Upper lobe of right lung (tissue), 1 donor: ENCODE measurements around the gene TOE1. TPM values are rescaled to one million over a fixed set of nuclear protein-coding genes. Genes with fewer than 3 reads are reported as not detected.

Source experiments
- ATAC-seq: fragments of 200-7000 bp; cut with Tn5 transposase; one replicate; pipeline ENCODE4 v1.9.1; 2020; ENCODE audit warnings: mild to moderate bottlenecking, moderate library complexity
- DNase-seq: peaks from one replicate; pipeline ENCODE4 v3.0.0-alpha.2; 2020
- H3K27ac ChIP-seq: fragments of 200-600 bp; one replicate; pipeline ENCODE4 v1.8.0; 2022
- H3K27me3 ChIP-seq: fragments of 200-600 bp; one replicate; pipeline ENCODE4 v1.8.0; 2022; ENCODE audit warnings: mild to moderate bottlenecking
- H3K36me3 ChIP-seq: fragments of 200-600 bp; one replicate; pipeline ENCODE4 v1.8.0; 2022
- H3K4me1 ChIP-seq: fragments of 200-600 bp; one replicate; pipeline ENCODE4 v1.8.0; 2022
- H3K4me3 ChIP-seq: fragments of 200-600 bp; one replicate; pipeline ENCODE4 v1.8.0; 2022; ENCODE audit warnings: mild to moderate bottlenecking
- H3K9me3 ChIP-seq: fragments of 200-600 bp; one replicate; pipeline ENCODE4 v1.8.0; 2022
- intact Hi-C: fragments of 100-400 bp; cut with DNase I; formaldehyde crosslinking; loops from one replicate; pipeline ENCODE4 v1.11.0; 2022
- total RNA-seq: library from RNA; stranded (reverse); fragmentation: NEBNext Ultra II Directional; extraction: Animal tissue kit (Norgen Biotek cat#: 25700); gene quantifications from one replicate; pipeline ENCODE4 v1.2.1, GENCODE V29; 2021
- TF ChIP-seq, protein P1 (sequence below): fragments of 200-600 bp; IDR thresholded peaks from one replicate; pipeline ENCODE4 v1.8.0; 2022; ENCODE audit warnings: antibody characterized with exemption
- donor health status: DM: no; HTN: yes; CAD: no; lungs with severe emphysema.

Gene TOE1
- total RNA-seq, 1 donor from 2014 or later, result 8.2 TPM

GRCh38 chr1:45321444-45321843 lies 18.5 kb upstream of the TOE1 start:
- Histone ChIP-seq H3K27me3 (no peaks in the 10 kb centered on the region), H3K9me3 (no peaks in the 10 kb centered on the region), H3K4me3 (no peak overlapping the region), H3K36me3 (no peaks in the 10 kb centered on the region), H3K4me1 (peaks cover 6% of the 10 kb centered on the region), H3K27ac (no peak overlapping the region)
- TF ChIP-seq, protein P1, sequence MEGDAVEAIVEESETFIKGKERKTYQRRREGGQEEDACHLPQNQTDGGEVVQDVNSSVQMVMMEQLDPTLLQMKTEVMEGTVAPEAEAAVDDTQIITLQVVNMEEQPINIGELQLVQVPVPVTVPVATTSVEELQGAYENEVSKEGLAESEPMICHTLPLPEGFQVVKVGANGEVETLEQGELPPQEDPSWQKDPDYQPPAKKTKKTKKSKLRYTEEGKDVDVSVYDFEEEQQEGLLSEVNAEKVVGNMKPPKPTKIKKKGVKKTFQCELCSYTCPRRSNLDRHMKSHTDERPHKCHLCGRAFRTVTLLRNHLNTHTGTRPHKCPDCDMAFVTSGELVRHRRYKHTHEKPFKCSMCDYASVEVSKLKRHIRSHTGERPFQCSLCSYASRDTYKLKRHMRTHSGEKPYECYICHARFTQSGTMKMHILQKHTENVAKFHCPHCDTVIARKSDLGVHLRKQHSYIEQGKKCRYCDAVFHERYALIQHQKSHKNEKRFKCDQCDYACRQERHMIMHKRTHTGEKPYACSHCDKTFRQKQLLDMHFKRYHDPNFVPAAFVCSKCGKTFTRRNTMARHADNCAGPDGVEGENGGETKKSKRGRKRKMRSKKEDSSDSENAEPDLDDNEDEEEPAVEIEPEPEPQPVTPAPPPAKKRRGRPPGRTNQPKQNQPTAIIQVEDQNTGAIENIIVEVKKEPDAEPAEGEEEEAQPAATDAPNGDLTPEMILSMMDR, result no peak
- intact Hi-C loops, result no loop called here
- DNase-seq (no peak), ATAC-seq (no peak)

DNA sequence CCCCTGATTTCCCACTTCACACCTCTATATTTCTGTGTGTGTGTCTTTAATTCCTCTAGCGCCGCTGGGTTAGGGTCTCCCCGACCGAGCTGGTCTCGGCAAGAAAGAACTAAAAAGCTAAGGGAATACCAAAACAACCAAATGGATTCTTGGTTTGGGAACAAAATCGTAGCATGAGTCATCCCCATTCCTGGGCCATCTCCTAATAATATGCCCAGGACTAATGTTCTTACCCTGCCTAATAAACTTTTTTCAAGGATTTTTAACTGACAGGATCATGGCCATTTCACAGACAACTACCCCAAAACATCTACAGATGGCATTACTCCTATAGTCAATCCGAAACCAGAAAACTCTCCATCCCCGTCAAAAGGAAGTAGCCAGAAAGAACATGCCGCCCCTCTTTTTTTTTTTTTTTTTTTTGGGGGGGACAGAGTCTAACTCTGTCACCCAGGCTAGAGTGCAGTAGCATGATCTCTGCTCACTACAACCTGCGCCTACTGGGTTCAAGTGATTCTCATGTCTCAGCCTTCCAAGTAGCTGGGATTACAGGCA lies 17.4 kb upstream of the TOE1 start:
- Histone ChIP-seq H3K27ac (no peak overlapping the region), H3K27me3 (no peaks in the 10 kb centered on the region), H3K4me3 (no peak overlapping the region), H3K4me1 (peaks cover 16% of the 10 kb centered on the region), H3K36me3 (no peaks in the 10 kb centered on the region), H3K9me3 (no peaks in the 10 kb centered on the region)
- DNase-seq (no peak), ATAC-seq (no peak)
- intact Hi-C loops, result no loop called here
- TF ChIP-seq, protein P1, result no peak

DNA sequence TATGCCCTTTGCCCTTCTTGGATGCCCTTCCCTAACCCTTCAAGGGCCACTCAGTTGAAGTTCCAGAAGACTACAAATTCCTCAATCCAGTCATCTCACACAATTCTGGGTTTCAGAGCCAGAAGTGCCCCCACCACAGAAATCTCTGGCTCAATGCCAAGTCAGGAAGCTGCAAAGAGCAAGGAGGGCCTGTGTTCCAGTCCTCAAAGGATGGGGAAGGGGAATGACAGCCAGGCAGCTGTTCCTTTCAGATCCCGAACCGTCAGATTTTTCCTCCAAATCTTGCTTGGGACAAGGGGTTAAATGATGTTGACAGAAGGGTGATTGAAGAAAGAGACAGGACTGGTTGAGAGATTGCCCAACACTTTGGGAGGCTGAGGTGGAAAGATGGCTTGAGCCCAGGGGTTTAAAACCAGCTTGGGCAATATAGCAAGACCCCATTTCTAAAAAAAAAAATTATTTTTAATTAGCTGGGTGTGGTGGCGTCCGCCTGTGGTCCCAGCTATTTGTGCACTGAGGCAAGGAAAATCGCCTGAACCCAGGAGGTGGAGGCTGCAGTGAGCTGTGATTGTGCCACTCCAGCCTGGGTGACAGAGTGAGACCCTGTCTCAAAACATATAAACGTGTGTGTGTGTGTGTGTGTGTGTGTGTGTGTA lies 14.0 kb upstream of the TOE1 start:
- intact Hi-C loops, result no loop called here
- Histone ChIP-seq H3K9me3 (no peaks in the 10 kb centered on the region), H3K4me3 (no peak overlapping the region), H3K36me3 (peaks cover 8% of the 10 kb centered on the region), H3K4me1 (peaks cover 19% of the 10 kb centered on the region), H3K27me3 (no peaks in the 10 kb centered on the region), H3K27ac (no peak overlapping the region)
- TF ChIP-seq, protein P1, result no peak
- ATAC-seq (no peak), DNase-seq (no peak)

DNA sequence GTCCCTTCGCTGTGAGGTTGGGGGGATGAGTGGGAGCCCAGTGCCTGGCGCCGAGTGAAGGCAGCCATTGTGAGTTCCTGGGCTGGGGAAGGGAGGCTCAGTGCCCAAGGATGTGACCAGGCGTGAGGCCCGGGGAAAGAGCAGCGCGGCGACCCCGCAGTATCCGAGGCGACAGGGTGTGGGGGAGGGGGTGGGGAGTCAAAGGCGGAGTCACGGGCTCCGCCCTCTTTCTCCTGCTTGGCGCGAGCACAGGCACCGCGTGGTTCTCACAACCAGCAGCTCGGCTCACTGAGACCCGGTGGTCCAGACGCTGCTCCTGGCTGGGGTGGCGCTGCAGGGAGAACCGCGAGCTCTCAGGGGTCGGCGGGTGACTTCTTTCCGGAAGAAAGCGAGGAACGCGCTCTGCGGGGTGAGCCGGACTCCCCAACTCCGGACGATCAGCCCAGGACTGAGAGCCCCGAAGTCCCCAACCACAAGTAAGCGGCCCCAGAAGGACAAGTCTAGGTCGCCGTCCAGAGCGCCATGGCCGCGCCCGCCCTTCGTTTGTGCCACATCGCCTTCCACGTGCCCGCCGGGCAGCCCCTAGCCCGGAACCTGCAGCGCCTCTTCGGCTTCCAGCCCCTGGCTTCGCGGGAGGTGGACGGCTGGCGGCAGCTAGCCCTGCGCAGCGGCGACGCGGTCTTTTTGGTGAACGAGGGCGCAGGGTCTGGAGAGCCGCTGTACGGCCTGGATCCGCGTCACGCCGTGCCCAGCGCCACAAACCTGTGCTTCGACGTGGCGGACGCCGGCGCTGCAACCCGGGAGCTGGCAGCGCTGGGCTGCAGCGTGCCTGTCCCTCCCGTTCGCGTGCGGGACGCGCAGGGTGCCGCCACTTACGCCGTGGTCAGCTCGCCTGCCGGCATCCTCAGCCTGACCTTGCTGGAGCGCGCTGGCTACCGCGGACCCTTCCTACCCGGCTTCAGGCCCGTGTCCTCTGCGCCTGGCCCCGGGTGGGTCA lies 13.0 kb upstream of the TOE1 start, which contains the start of gene HPDL:
TSS of gene HPDL (plus strand) at position 269 of the 997 bp plus-strand sequence. CDS start at position 523, 254 bp downstream.
- DNase-seq (peak; percentile 80), ATAC-seq (peak; percentile 86)
- TF ChIP-seq, protein P1, result no peak
- Histone ChIP-seq H3K27me3 (no peaks in the 10 kb centered on the region), H3K9me3 (no peaks in the 10 kb centered on the region), H3K4me3 (peak within 1 kb of the TSS; percentile 55), H3K36me3 (peaks cover 16% of the 10 kb centered on the region), H3K27ac (no peak within 1 kb of the TSS), H3K4me1 (peaks cover 19% of the 10 kb centered on the region)
- intact Hi-C loops, result no loop called here

GRCh38 chr1:45327644-45328515 lies 12.1 kb upstream of the TOE1 start:
- intact Hi-C loops, result no loop called here
- no peak for ATAC-seq
- H3K9me3 ChIP-seq, result no peaks in the 10 kb centered on the region
- TF ChIP-seq, protein P1, result no peak
- H3K27me3 ChIP-seq, result no peaks in the 10 kb centered on the region
- DNase-seq, result no peak
- no peak overlapping the region for H3K27ac ChIP-seq
- peaks cover 19% of the 10 kb centered on the region for H3K4me1 ChIP-seq
- no peak overlapping the region for H3K4me3 ChIP-seq
- H3K36me3 ChIP-seq, result peaks cover 26% of the 10 kb centered on the region
